Naive B cell (primary cell): Measurements from ENCODE around the gene DDAH1. TPM values are rescaled to one million over a fixed set of nuclear protein-coding genes. Genes with fewer than 3 reads are reported as not detected.

ENCODE experiments used
- ATAC-seq, 2 donors: fragments of 150-1000 bp; cut with Tn5 transposase; 2 replicates each; pipeline ENCODE4 v1.10.0; 2021; ENCODE audit warnings: low read depth in 2 of 2, mild to moderate bottlenecking in 2 of 2, moderate library complexity in 2 of 2
- DNase-seq: peaks from one replicate; pipeline ENCODE4 v3.0.0; 2022
- H3K27ac Mint-ChIP-seq, 6 donors: one replicate each; pipeline ENCODE4 v1.8.0; 2020 to 2022; ENCODE audit warnings: mild to moderate bottlenecking in 6 of 6, mixed read lengths in 6 of 6, moderate library complexity in 5 of 6, inconsistent platforms in 2 of 6
- H3K27me3 Mint-ChIP-seq, 3 donors: one replicate each; pipeline ENCODE4 v1.8.0; 2021 to 2022; ENCODE audit warnings: mixed read lengths in 3 of 3, mild to moderate bottlenecking in 1 of 3
- H3K36me3 Mint-ChIP-seq, 2 donors: one replicate each; pipeline ENCODE4 v1.8.0; 2020 to 2022; ENCODE audit warnings: mixed read lengths in 2 of 2, inconsistent platforms in 1 of 2, mild to moderate bottlenecking in 1 of 2
- H3K4me1 Mint-ChIP-seq, 3 donors: one replicate each; pipeline ENCODE4 v1.8.0; 2020 to 2022; ENCODE audit warnings: mixed read lengths in 3 of 3, inconsistent platforms in 1 of 3, mild to moderate bottlenecking in 1 of 3, moderate library complexity in 1 of 3
- H3K4me3 Mint-ChIP-seq, 8 donors: one replicate each; pipeline ENCODE4 v1.8.0; 2020 to 2022; ENCODE audit warnings: mild to moderate bottlenecking in 8 of 8, mixed read lengths in 8 of 8, moderate library complexity in 8 of 8, inconsistent platforms in 2 of 8
- H3K9me3 Mint-ChIP-seq, 7 donors: one replicate each; pipeline ENCODE4 v1.8.0; 2020 to 2022; ENCODE audit warnings: mixed read lengths in 7 of 7, mild to moderate bottlenecking in 5 of 7, inconsistent platforms in 2 of 7, moderate library complexity in 1 of 7
- polyA plus RNA-seq, 6 donors: library from polyadenylated mRNA; unstranded; fragments of 300-500 nt; fragmentation: Illumina TruSeq; gene quantifications; one replicate each; pipeline ENCODE4 v1.2.3, GENCODE V29; 2021; ENCODE audit warnings: low read depth in 6 of 6

The DDAH1 gene
- polyA plus RNA-seq, 6 donors from 2014 or later = 0.07 to 0.40 (median 0.18) TPM; not detected in 2

- Mint-ChIP-seq H3K9me3 (no peaks in the 10 kb centered on the region), H3K36me3 (no peaks in the 10 kb centered on the region), H3K27me3 (peaks cover 21 to 39% (median 25%) of the 10 kb centered on the region in 3 donors), H3K27ac (no peak overlapping the region), H3K4me3 (no peak overlapping the region), H3K4me1 (peaks cover 0 to 8% (median 0%) of the 10 kb centered on the region in 3 donors)
- DNase-seq = no peak
- no peak for ATAC-seq
Observed at GRCh38 chr1:85319491-85319890, 145.5 kb downstream of the DDAH1 start.

DNA sequence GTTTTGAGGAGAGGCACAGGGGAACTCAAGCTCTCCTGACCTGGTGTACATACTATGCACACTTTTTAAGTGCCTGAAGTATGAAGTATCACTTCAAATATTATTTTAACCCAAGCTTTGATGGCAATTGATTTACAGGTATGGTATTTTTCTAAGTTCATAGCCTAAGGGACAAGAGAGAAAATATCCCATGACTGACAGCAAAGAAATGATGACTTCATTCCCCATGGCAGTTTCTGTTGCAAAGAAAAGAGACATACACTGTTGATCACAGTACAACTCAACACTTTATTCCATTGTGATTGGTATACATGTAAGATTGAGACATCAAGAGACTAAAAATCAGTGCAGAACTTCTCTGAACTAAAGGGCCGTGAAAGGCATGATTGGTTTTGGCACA lies 146.7 kb downstream of the DDAH1 start:
- Mint-ChIP-seq H3K4me3 (no peak overlapping the region), H3K4me1 (peaks cover 0 to 10% (median 0%) of the 10 kb centered on the region in 3 donors), H3K27me3 (peaks cover 24 to 42% (median 33%) of the 10 kb centered on the region in 3 donors), H3K27ac (no peak overlapping the region), H3K9me3 (no peaks in the 10 kb centered on the region), H3K36me3 (no peaks in the 10 kb centered on the region)
- DNase-seq (no peak), ATAC-seq (no peak)

DNA sequence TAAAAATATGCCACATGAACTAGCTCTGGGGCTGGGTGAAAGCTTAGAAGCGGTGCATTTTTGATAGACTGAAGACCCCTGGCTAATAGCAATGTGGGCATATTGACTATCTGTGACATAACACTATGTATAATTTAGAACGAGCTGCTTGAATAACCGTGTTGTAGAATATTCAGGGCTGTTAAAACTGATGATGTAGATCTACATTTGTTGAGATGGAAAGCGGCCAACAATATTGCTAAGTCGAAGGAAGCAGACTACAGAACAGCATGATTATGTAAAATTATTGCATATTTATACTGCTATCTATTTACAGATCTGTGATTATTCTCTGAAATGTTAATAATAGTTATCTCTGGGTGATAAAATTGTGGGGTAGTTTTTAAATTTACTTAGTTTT lies 147.4 kb downstream of the DDAH1 start:
- no peak overlapping the region for H3K27ac Mint-ChIP-seq
- no peaks in the 10 kb centered on the region for H3K36me3 Mint-ChIP-seq
- no peak for DNase-seq
- no peak for ATAC-seq
- H3K4me3 Mint-ChIP-seq = no peak overlapping the region
- H3K9me3 Mint-ChIP-seq = no peaks in the 10 kb centered on the region
- peaks cover 24 to 42% (median 38%) of the 10 kb centered on the region in 3 donors for H3K27me3 Mint-ChIP-seq
- H3K4me1 Mint-ChIP-seq = peaks cover 0 to 10% (median 0%) of the 10 kb centered on the region in 3 donors

GRCh38 chr1:85316321-85316720 lies 148.6 kb downstream of the DDAH1 start:
- Mint-ChIP-seq H3K4me3 (no peak overlapping the region), H3K36me3 (no peaks in the 10 kb centered on the region), H3K27me3 (peaks cover 24 to 46% (median 42%) of the 10 kb centered on the region in 3 donors), H3K27ac (no peak overlapping the region), H3K9me3 (no peaks in the 10 kb centered on the region), H3K4me1 (peaks cover 0 to 17% (median 0%) of the 10 kb centered on the region in 3 donors)
- ATAC-seq (no peak), DNase-seq (no peak)

DNA sequence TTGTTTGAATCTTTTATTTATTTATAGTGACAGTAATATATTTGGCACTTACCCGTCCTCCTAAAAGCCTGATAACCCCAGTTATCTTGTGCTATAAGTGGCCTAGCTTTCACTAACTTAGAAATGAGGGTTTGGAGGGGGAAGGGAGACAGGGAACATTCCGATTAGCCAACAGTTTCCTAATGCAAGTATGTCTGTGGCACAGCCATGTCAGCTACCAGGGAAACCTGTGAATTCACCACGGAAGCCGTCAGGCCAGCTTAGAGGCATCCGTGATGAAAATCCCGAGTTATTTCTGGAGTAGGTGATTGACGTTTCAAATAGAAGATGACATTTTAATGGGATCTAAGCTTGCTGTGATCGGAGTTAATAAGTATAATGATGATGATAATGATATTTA lies 149.2 kb downstream of the DDAH1 start:
- Mint-ChIP-seq H3K9me3 (no peaks in the 10 kb centered on the region), H3K27ac (no peak overlapping the region), H3K4me3 (no peak overlapping the region), H3K4me1 (peaks cover 0 to 17% (median 0%) of the 10 kb centered on the region in 3 donors), H3K27me3 (peaks cover 25 to 43% (median 43%) of the 10 kb centered on the region in 3 donors), H3K36me3 (no peaks in the 10 kb centered on the region)
- DNase-seq (no peak), ATAC-seq (no peak)

- ATAC-seq = no peak
- Mint-ChIP-seq H3K27ac (no peak overlapping the region), H3K36me3 (no peaks in the 10 kb centered on the region), H3K27me3 (peaks cover 31 to 41% (median 41%) of the 10 kb centered on the region in 3 donors), H3K4me3 (peak overlapping the region in 1 of 8 donors; percentile 39), H3K4me1 (peaks cover 0 to 17% (median 0%) of the 10 kb centered on the region in 3 donors), H3K9me3 (no peaks in the 10 kb centered on the region)
- DNase-seq = no peak
Observed at GRCh38 chr1:85314726-85315125, 150.2 kb downstream of the DDAH1 start.

DNA sequence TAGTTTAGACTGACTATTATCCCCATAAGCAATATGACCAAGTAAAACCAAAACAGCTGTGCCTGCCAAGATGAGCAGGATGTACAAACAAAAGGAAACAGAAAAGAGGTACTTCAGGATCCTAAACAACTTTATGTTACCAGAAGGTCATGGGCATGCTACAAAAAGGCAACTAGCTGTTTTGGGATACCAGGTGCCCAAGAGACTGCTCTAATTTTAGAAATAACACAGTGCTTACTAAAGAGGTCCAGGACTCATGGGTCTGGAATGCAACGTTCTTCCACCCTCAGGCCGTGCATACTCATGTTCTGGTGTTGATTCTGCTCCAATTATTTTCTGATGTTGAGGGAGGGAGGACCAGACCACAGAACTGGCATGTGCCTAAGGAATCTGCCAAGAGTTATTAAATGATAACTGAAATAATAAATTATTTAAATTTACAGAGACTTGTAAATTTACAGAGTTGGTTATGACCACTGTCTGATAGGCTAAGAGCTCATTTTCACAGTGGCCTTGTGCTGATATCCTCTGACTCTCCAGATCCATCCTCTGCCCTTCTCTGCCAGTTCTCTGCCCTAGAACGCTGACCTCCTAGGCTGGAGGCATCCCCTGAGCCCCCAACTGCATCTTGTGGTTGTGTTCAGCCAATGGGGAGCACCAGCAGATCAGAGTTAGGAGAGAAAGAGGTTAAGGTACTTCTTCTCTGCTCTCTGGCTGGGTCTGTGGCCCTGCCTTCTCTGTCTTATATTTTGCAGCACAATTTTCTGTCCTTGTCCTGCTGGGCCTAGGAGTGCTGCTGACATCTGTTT lies 150.9 kb downstream of the DDAH1 start:
- peaks cover 32 to 44% (median 41%) of the 10 kb centered on the region in 3 donors for H3K27me3 Mint-ChIP-seq
- H3K27ac Mint-ChIP-seq = no peak overlapping the region
- no peak for ATAC-seq
- H3K4me1 Mint-ChIP-seq = peaks cover 0 to 16% (median 0%) of the 10 kb centered on the region in 3 donors
- H3K36me3 Mint-ChIP-seq = no peaks in the 10 kb centered on the region
- peak overlapping the region in 1 of 8 donors; percentile 39 for H3K4me3 Mint-ChIP-seq
- H3K9me3 Mint-ChIP-seq = no peaks in the 10 kb centered on the region
- no peak for DNase-seq

DNA sequence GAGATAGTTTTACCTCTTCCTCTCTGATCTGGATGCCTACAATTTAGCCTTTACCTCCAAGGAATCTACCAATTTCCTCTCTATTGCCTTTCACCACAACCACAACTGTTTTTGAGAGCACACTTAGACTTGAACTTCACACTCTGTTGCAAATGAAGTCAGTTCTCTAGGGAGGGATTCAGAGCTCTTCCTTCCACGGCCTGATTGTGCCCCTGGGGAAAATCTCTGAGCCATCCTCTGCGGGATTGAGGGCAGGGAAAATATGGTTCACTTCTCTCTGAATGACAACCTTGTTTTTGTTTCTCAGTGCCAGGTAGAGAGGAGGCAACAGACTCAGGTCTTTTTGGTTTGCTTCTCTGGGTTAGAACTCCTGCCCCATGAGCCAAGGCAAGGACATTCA lies 153.1 kb downstream of the DDAH1 start:
- Mint-ChIP-seq H3K4me3 (no peak overlapping the region), H3K27ac (no peak overlapping the region), H3K4me1 (peaks cover 8 to 20% (median 11%) of the 10 kb centered on the region in 3 donors), H3K36me3 (no peaks in the 10 kb centered on the region), H3K27me3 (peaks cover 38 to 41% (median 40%) of the 10 kb centered on the region in 3 donors), H3K9me3 (no peaks in the 10 kb centered on the region)
- DNase-seq (no peak), ATAC-seq (no peak)

GRCh38 chr1:85308833-85309350 lies 156.1 kb downstream of the DDAH1 start:
- H3K4me3 Mint-ChIP-seq = no peak overlapping the region
- no peak for DNase-seq
- no peaks in the 10 kb centered on the region for H3K9me3 Mint-ChIP-seq
- no peak overlapping the region for H3K27ac Mint-ChIP-seq
- no peak for ATAC-seq
- H3K4me1 Mint-ChIP-seq = peaks cover 8 to 13% (median 11%) of the 10 kb centered on the region in 3 donors
- peaks cover 24 to 27% (median 25%) of the 10 kb centered on the region in 3 donors for H3K27me3 Mint-ChIP-seq
- H3K36me3 Mint-ChIP-seq = no peaks in the 10 kb centered on the region

DNA sequence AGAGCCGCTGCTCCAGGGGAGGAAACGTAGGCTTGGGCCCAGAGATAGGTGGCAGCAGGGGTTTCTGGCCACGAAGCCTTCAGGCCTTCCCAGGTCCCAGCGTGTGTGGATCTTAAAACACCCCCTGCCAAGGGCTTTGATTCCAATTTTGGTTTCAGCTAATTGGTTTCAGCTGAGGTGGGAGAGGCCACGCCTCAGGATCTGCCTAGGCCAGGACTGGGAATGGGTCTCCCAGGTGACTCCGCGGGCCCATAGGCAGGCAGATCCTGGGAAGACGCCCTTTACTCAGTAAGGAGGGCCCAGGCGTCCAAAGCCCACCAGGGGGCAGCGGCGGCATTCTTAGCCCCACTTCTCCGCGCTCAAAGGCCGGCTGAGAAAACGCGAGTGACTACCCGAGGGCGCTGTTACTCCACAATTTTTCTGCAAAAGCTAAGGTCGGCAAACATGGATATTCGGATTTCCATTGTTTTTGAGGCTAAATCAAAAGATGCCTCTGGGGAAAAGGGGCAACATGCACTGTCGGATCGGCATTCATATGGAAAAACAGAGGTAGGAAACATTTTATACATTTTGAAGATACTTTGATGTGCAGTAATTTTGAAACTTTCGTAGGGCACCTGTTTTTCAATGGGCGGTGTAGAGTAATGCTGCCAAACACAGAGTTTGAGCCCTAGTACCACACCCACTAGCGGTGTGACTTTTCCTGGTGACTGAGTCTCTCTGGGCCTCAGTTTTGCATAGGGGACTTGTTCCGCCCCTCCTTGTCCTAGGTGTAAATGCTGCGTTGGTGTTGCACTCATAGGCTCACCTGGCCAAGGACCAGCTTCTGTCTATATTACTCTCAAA lies 156.7 kb downstream of the DDAH1 start:
- Mint-ChIP-seq H3K27ac (peak overlapping the region in 1 of 6 donors; percentile 63), H3K4me3 (peak overlapping the region in 6 of 8 donors; percentile 29 to 66 (median 48)), H3K9me3 (no peaks in the 10 kb centered on the region), H3K36me3 (no peaks in the 10 kb centered on the region), H3K27me3 (peaks cover 21 to 25% (median 24%) of the 10 kb centered on the region in 3 donors), H3K4me1 (peaks cover 8 to 13% (median 11%) of the 10 kb centered on the region in 3 donors)
- ATAC-seq = peak; percentile 95 to 96
- DNase-seq = peak; percentile 63

DNA sequence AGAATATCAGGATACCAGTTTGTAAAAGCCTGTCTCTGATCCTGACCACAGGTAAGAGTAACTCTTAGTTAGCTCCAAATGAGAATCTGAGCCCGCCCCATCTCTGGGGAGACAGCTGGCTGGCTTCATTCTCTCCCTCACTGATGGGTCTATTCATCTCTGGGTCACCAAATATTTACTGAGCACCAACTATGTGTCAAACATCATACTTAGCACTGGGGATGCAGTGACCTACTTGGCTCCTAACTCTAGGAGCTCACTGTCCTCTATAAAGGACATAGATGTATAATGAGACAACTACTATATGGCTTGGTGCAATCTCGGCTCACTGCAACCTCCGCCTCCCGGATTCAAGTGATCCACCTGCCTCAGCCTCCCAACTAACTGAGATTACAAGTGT lies 158.7 kb downstream of the DDAH1 start:
- DNase-seq = no peak
- no peak for ATAC-seq
- Mint-ChIP-seq H3K4me3 (no peak overlapping the region), H3K27ac (peak overlapping the region in 1 of 6 donors; percentile 61), H3K27me3 (peaks cover 9 to 25% (median 24%) of the 10 kb centered on the region in 3 donors), H3K36me3 (no peaks in the 10 kb centered on the region), H3K9me3 (no peaks in the 10 kb centered on the region), H3K4me1 (peaks cover 8 to 14% (median 10%) of the 10 kb centered on the region in 3 donors)

GRCh38 chr1:85303440-85304162 lies 161.4 kb downstream of the DDAH1 start:
- H3K9me3 Mint-ChIP-seq = no peaks in the 10 kb centered on the region
- ATAC-seq (no peak), DNase-seq (no peak)
- H3K27ac Mint-ChIP-seq = no peak overlapping the region
- H3K27me3 Mint-ChIP-seq = peaks cover 0 to 9% (median 7%) of the 10 kb centered on the region in 3 donors
- H3K4me1 Mint-ChIP-seq = peaks cover 8 to 22% (median 14%) of the 10 kb centered on the region in 3 donors
- peaks cover 0 to 4% of the 10 kb centered on the region in 2 donors for H3K36me3 Mint-ChIP-seq
- no peak overlapping the region for H3K4me3 Mint-ChIP-seq

GRCh38 chr1:85300140-85300539 lies 164.8 kb downstream of the DDAH1 start:
- Mint-ChIP-seq H3K27ac (no peak overlapping the region), H3K36me3 (peaks cover 0 to 4% of the 10 kb centered on the region in 2 donors), H3K4me3 (no peak overlapping the region), H3K27me3 (no peaks in the 10 kb centered on the region), H3K4me1 (peaks cover 16 to 31% (median 24%) of the 10 kb centered on the region in 3 donors), H3K9me3 (no peaks in the 10 kb centered on the region)
- DNase-seq = no peak
- no peak for ATAC-seq
